ENCODE data around the gene HTR3C. TPM values are rescaled to one million over a fixed set of nuclear protein-coding genes. Genes with fewer than 3 reads are reported as not detected.

The HTR3C gene
- total RNA-seq, 6 experiments from 2014 or later = not detected

DNA sequence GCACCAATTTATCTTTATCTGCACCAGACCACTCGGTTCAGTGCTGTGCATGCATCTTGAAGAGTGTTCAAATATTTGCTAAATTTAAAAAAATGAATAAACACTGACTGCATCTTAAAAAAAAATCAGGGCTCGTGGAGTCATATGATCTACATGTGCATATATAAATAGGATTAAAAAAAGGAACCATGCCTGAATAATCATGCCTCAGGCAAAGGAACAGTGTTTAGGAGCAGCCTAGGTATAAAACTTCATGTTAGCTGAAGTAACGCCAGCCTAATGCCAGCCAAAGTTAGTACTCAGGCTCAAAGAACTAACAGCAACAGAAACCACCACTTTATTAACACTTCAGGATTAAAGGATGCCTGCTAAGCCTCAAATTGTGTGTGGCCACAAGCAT is 44.7 kb upstream of the HTR3C start:
- 54% methylated on average over 3 of the region's 3 CpGs for WGBS (ENCODE audit: insufficient coverage, low coverage, low lambda C conversion rate, missing lambda C conversion rate)
- H3K4me1 ChIP-seq = peaks cover 0 to 4% (median 0%) of the 10 kb centered on the region in 4 donors
- ATAC-seq (no peak), DNase-seq (no peak)
- no peaks in the 10 kb centered on the region for H3K9me3 ChIP-seq
- H3K36me3 ChIP-seq = no peaks in the 10 kb centered on the region
- intact Hi-C loops (cut with DNase I) = no loop called here
- H3K27ac ChIP-seq = no peak overlapping the region
- TF ChIP-seq, protein P1, sequence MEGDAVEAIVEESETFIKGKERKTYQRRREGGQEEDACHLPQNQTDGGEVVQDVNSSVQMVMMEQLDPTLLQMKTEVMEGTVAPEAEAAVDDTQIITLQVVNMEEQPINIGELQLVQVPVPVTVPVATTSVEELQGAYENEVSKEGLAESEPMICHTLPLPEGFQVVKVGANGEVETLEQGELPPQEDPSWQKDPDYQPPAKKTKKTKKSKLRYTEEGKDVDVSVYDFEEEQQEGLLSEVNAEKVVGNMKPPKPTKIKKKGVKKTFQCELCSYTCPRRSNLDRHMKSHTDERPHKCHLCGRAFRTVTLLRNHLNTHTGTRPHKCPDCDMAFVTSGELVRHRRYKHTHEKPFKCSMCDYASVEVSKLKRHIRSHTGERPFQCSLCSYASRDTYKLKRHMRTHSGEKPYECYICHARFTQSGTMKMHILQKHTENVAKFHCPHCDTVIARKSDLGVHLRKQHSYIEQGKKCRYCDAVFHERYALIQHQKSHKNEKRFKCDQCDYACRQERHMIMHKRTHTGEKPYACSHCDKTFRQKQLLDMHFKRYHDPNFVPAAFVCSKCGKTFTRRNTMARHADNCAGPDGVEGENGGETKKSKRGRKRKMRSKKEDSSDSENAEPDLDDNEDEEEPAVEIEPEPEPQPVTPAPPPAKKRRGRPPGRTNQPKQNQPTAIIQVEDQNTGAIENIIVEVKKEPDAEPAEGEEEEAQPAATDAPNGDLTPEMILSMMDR (IDR thresholded peaks at IDR 0.05) = no peak
- TF ChIP-seq POLR2A (IDR thresholded peaks at IDR 0.05) = no peak
- H3K27me3 ChIP-seq = no peaks in the 10 kb centered on the region
- H3K4me3 ChIP-seq = no peak overlapping the region

DNA sequence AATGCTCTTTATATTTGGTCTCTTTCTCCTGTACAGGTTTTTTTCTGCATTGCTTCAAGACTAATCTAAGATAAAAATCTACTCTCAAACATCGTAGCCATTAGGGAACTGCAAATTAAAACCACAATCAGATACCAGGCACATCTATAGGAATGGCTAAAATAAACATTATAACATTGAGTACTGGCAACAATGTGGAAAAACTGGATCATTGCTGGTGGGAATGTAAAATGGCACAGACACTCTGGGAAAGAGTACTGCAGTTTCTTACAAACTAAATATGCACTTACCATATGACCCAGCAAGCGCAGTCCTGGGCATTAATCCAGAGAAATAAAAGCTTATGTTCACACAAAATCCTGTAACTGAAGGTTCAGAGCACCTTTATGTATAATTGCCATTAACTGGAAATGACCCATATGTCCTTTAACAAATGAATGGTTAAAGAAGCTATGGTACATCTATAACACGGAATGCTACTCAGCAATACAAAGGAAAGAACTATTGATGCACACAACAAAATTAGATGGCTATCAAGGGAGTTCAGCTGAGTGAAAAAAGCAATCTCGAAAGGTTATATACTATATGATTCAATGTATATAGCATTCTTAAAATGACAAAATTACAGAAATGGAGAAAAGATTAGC is 41.5 kb upstream of the HTR3C start:
- WGBS (ENCODE audit: insufficient coverage, low coverage, low lambda C conversion rate, missing lambda C conversion rate) = 95% methylated on average over 4 of the region's 4 CpGs
- Histone ChIP-seq H3K4me3 (no peak overlapping the region), H3K4me1 (peaks cover 0 to under 1% (median 0%) of the 10 kb centered on the region in 4 donors), H3K27me3 (no peaks in the 10 kb centered on the region), H3K9me3 (no peaks in the 10 kb centered on the region), H3K27ac (no peak overlapping the region), H3K36me3 (peaks cover 0 to 2% (median 0%) of the 10 kb centered on the region in 4 donors)
- DNase-seq (no peak), ATAC-seq (no peak)
- intact Hi-C loops (cut with DNase I) = no loop called here
- TF ChIP-seq POLR2A (IDR thresholded peaks at IDR 0.05) = no peak
- TF ChIP-seq, protein P1 (IDR thresholded peaks at IDR 0.05) = no peak

DNA sequence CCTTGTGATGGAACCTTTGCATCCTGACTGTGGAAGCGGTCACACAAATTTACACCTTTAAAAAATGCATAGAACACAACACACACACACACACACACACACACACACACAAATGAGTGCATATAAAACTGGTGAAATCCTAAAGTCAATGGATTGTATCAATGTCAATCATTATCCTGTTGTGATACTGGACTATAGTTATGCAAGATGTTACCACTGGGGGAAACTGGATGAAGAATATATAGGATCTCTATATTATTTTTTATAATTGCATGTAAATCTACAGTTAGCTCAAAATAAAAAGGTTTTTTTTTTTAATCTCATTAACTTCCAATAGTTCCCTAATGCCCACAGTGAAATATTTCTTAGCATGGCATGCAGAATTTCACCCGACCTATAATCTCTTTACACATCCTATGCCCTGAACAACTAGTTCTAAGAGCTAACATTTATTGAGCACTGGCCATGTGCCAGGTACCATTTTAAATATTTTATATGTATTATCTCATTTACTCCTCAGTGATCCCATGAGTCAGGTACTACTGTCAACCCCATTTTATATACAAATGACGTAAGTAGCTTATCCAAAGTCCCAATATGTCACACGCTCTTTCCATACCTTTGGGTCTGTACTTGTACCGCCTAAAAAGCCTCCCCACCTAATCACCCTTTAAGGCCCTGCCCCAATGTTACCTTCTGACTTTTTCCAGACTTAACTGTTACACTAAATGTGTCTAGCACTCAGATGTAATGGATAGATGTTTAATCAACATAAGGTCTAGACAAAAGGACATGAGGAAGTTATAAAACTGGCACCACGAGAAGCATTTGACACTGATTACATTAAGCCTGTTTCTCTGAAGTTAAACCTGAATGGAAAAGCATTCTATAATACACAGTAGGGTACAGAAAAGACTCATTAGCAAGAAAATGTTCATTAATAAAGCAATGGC is 40.6 kb upstream of the HTR3C start:
- Histone ChIP-seq H3K27ac (no peak overlapping the region), H3K9me3 (no peaks in the 10 kb centered on the region), H3K27me3 (no peaks in the 10 kb centered on the region), H3K4me3 (no peak overlapping the region), H3K36me3 (peaks cover 0 to 2% (median 0%) of the 10 kb centered on the region in 4 donors), H3K4me1 (no peaks in the 10 kb centered on the region)
- WGBS (ENCODE audit: insufficient coverage, low coverage, low lambda C conversion rate, missing lambda C conversion rate) = 88% methylated on average over 5 of the region's 6 CpGs
- intact Hi-C loops (cut with DNase I) = no loop called here
- ATAC-seq = no peak
- no peak for DNase-seq
- TF ChIP-seq POLR2A (IDR thresholded peaks at IDR 0.05) = no peak
- TF ChIP-seq, protein P1 (IDR thresholded peaks at IDR 0.05) = no peak

DNA sequence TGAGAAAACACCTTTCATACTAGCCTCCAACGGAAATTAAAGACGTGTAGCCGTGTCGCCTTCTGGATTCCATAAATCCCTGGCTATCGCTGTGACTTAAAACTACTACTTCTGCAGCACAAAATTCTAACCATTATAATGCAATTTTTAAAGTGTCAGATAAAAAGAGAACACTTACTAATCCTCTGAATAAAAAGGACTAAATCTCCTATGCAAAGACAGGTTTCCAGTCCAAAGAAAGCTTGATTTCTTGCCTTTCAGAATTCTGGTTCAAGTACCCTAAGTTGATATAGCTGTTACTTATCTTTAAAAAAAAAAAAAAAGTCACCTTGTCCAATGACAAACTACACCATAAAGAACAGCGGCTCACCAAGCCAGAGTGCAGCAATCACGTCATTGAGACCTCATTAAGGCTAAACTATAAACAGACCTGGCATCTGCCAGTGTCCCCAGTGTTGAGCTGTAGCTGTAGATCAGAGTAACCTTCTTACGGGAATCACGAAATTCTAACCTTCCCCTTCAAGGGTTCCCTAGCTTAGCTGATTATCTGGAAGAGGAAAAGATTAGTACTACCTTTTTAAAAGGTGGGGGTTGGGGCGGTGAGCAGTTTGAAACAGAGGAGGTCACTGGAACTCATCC is 37.3 kb upstream of the HTR3C start:
- Histone ChIP-seq H3K4me3 (no peak overlapping the region), H3K27me3 (no peaks in the 10 kb centered on the region), H3K4me1 (no peaks in the 10 kb centered on the region), H3K9me3 (no peaks in the 10 kb centered on the region), H3K27ac (no peak overlapping the region), H3K36me3 (peaks cover 0 to 2% (median 0%) of the 10 kb centered on the region in 4 donors)
- DNase-seq (no peak), ATAC-seq (no peak)
- TF ChIP-seq POLR2A (IDR thresholded peaks at IDR 0.05) = no peak
- TF ChIP-seq, protein P1 (IDR thresholded peaks at IDR 0.05) = no peak
- intact Hi-C loops (cut with DNase I) = loop anchor here (5.0 kb wide), 1 partner anchor 118 kb away; no protein-coding TSS in a partner anchor
- 79% methylated on average over 8 of the region's 10 CpGs for WGBS (ENCODE audit: insufficient coverage, low coverage, low lambda C conversion rate, missing lambda C conversion rate)

Measured in right lobe of liver (tissue), 6 donors.